GM23248 (cell line): Measurements from ENCODE around the gene PRKX. TPM values are rescaled to one million over a fixed set of nuclear protein-coding genes. Genes with fewer than 3 reads are reported as not detected.
"Not testable (repeated sequence)": the region's sequence is repeated elsewhere in the genome, so short reads cannot be mapped to it uniquely, and the experiment has no call there.

Experiments used
- DNase-seq: peaks from one replicate; pipeline ENCODE4 v3.0.0-alpha.2; 2015
- H2AFZ ChIP-seq: fragments of 200-600 bp; sonication (generic); 2 replicates; pipeline ENCODE4 v1.6.1; 2016; ENCODE audit warnings: antibody characterized with exemption
- H3F3A ChIP-seq: fragments of 200-600 bp; sonication (generic); 2 replicates; pipeline ENCODE4 v1.6.1; 2016; ENCODE audit warnings: mild to moderate bottlenecking, antibody characterized with exemption, mixed run types; ENCODE audit not compliant: insufficient read depth
- H3K27ac ChIP-seq: fragments of 200-600 bp; sonication (generic); 2 replicates; pipeline ENCODE4 v1.5.1; 2016; ENCODE audit warnings: mild to moderate bottlenecking
- H3K27me3 ChIP-seq: fragments of 200-600 bp; sonication (generic); replicated peaks from 2 replicates; pipeline ENCODE4 v1.6.1; 2016; ENCODE audit warnings: mild to moderate bottlenecking; ENCODE audit not compliant: insufficient read depth
- H3K36me3 ChIP-seq: fragments of 200-600 bp; sonication (generic); 2 replicates; pipeline ENCODE4 v1.6.1; 2016; ENCODE audit warnings: low read depth, mild to moderate bottlenecking
- H3K4me1 ChIP-seq: fragments of 200-600 bp; sonication (generic); 2 replicates; pipeline ENCODE4 v1.6.1; 2016; ENCODE audit warnings: mild to moderate bottlenecking; ENCODE audit not compliant: insufficient read depth
- H3K4me2 ChIP-seq: fragments of 200-600 bp; sonication (generic); one replicate; pipeline ENCODE4 v1.6.1; 2016; ENCODE audit warnings: mild to moderate bottlenecking; ENCODE audit not compliant: unreplicated experiment
- H3K4me3 ChIP-seq: fragments of 200-600 bp; sonication (generic); 2 replicates; pipeline ENCODE4 v1.5.1; 2016; ENCODE audit warnings: mild to moderate bottlenecking
- H3K79me2 ChIP-seq: fragments of 200-600 bp; sonication (generic); 2 replicates; pipeline ENCODE4 v1.6.1; 2016; ENCODE audit warnings: mild to moderate bottlenecking; ENCODE audit not compliant: insufficient read depth
- H3K9ac ChIP-seq: fragments of 200-600 bp; sonication (generic); 2 replicates; pipeline ENCODE4 v1.6.1; 2016; ENCODE audit warnings: mild to moderate bottlenecking
- H3K9me2 ChIP-seq: fragments of 200-600 bp; sonication (generic); 2 replicates; pipeline ENCODE4 v1.6.1; 2016; ENCODE audit warnings: mixed run types, mild to moderate bottlenecking, moderate library complexity; ENCODE audit not compliant: insufficient read depth
- H3K9me3 ChIP-seq: fragments of 200-600 bp; sonication (generic); one replicate; pipeline ENCODE4 v1.6.1; 2017; ENCODE audit warnings: low read depth
- H4K20me1 ChIP-seq: fragments of 200-600 bp; sonication (generic); 2 replicates; pipeline ENCODE4 v1.6.0; 2016; ENCODE audit not compliant: insufficient read depth
- EZH2 ChIP-seq: fragments of 200-600 bp; sonication (generic); IDR thresholded peaks from 2 replicates; pipeline ENCODE4 v1.6.1; 2018; ENCODE audit warnings: antibody characterized with exemption, mild to moderate bottlenecking; ENCODE audit not compliant: insufficient read depth, poor library complexity, severe bottlenecking
- EZH2phosphoT487 ChIP-seq: fragments of 200-600 bp; sonication (generic); IDR thresholded peaks from 2 replicates; pipeline ENCODE4 v1.6.1; 2018; ENCODE audit warnings: antibody characterized with exemption, moderate library complexity, mild to moderate bottlenecking, low read depth; ENCODE audit not compliant: insufficient read depth
- WGBS, 2 experiments: methylation state at CpG; one replicate each; pipeline ENCODE4 v1.1.6; 2015 to 2017; ENCODE audit warnings: low lambda C conversion rate in 2 of 2, low coverage in 1 of 2; ENCODE audit errors: missing lambda C conversion rate in 2 of 2; 5-methylcytosine and 5-hydroxymethylcytosine counted together
- in situ Hi-C: fragments of 300-500 bp; cut with MboI; formaldehyde crosslinking; loops from 2 replicates; pipeline ENCODE4 v1.15.0; 2020
- polyA plus RNA-seq: library from polyadenylated mRNA; unstranded; fragments of >200 nt; fragmentation: Nextera tagmentation; extraction: Ambion mirVana; gene quantifications from 2 replicates; pipeline ENCODE4 v1.2.1, GENCODE V29; 2016
- total RNA-seq: library from RNA; depleted of rRNA; stranded (reverse); fragments of >200 nt; shearing (Covaris generic); gene quantifications from 2 replicates; pipeline ENCODE4 v1.2.3, GENCODE V29; 2014

PRKX gene
- total and polyA plus RNA-seq, 2 experiments from 2014 or later, result 1.2 to 10.6 TPM

DNA sequence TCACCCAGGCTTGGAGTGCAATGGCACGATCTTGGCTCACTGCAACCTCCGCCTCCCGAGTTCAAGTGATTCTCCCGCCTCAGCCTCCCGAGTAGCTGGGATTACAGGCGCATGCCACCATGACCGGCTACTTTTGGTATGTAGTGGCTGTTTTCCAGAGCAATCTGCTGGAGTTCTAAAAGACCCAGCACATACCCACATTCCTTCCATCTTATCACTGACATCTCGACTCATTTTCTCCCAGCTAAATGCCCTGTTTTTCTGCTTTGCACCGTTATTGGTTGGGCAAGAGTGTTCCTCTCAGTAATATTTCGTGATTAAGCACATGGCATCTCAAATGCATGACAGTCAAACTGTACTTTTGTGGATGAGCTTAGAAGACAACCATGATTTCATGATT lies 53.7 kb downstream of the PRKX start:
- 80 to 83% methylated on average over 10 of the region's 10 CpGs for WGBS, 2 experiments
- Histone ChIP-seq H3K36me3 (no peaks in the 10 kb centered on the region), H3K9me2 (no peaks in the 10 kb centered on the region), H2AFZ (no peak overlapping the region), H3F3A (no peaks in the 10 kb centered on the region), H3K27ac (no peak overlapping the region), H3K4me3 (no peak overlapping the region), H3K9me3 (no peaks in the 10 kb centered on the region), H3K27me3 (no peaks in the 10 kb centered on the region), H3K79me2 (no peaks in the 10 kb centered on the region), H3K4me1 (no peaks in the 10 kb centered on the region), H3K4me2 (no peak overlapping the region), H3K9ac (no peak overlapping the region), H4K20me1 (no peaks in the 10 kb centered on the region)
- peak; percentile 9 for DNase-seq
- TF ChIP-seq EZH2 (no peak), EZH2phosphoT487 (no peak)
- in situ Hi-C loops, result no loop called here

DNA sequence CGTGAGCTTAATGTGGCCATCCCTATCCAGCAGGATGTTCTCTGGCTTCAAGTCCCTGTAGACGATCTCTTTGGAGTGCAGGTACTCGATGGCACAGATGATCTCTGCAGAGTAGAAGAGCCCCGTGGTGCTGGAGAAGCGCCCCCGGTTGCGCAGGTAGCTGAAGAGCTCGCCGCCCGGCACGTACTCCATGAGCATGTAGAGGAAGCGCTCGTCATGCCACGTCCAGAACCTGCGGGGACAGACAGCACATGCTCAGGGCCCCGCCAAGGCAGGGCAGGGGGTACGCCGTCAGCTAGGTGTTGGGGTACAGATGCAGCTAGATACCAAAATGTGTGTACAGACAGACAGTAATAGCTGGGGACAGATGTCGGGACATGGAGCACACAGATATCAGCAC lies 58.3 kb downstream of the PRKX start:
- Histone ChIP-seq H3K27me3 (no peaks in the 10 kb centered on the region), H3K4me2 (no peak overlapping the region), H3K27ac (no peak overlapping the region), H3K4me1 (no peaks in the 10 kb centered on the region), H3K9ac (no peak overlapping the region), H4K20me1 (no peaks in the 10 kb centered on the region), H3K36me3 (no peaks in the 10 kb centered on the region), H3K9me2 (no peaks in the 10 kb centered on the region), H3F3A (no peaks in the 10 kb centered on the region), H2AFZ (no peak overlapping the region), H3K9me3 (no peaks in the 10 kb centered on the region), H3K4me3 (no peak overlapping the region), H3K79me2 (no peaks in the 10 kb centered on the region)
- DNase-seq, result no peak
- in situ Hi-C loops, result no loop called here
- TF ChIP-seq EZH2phosphoT487 (no peak), EZH2 (no peak)
- WGBS, 2 experiments, result 63 to 87% methylated on average over 4 to 19 of the region's 19 CpGs

DNA sequence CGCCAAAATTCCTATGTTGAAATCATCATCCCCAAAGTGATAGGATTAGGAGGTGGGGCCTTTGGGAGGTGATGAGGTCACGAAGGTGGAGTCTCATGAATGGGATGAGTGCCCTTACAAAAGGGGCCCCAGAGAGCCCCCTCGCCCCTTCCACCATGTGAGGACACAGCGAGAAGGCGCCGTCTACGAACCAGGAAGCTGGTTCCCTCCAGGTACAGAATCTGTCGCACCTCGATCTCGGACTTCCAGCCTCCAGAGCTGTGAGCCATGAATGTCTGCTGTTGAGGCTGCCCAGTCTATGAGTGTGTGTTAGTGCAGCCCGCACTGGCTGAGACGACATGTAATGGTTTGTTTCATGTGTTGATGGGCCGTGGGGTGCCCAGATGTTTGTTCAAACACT lies 60.3 kb downstream of the PRKX start:
- H3K79me2 ChIP-seq, result no peaks in the 10 kb centered on the region
- no peaks in the 10 kb centered on the region for H3F3A ChIP-seq
- no peaks in the 10 kb centered on the region for H4K20me1 ChIP-seq
- TF ChIP-seq EZH2phosphoT487 (no peak), EZH2 (no peak)
- no peak overlapping the region for H3K27ac ChIP-seq
- no peaks in the 10 kb centered on the region for H3K27me3 ChIP-seq
- H3K9me3 ChIP-seq, result no peaks in the 10 kb centered on the region
- H3K4me3 ChIP-seq, result no peak overlapping the region
- DNase-seq, result no peak
- no peaks in the 10 kb centered on the region for H3K36me3 ChIP-seq
- no peak overlapping the region for H3K9ac ChIP-seq
- in situ Hi-C loops, result no loop called here
- H3K4me1 ChIP-seq, result no peaks in the 10 kb centered on the region
- 84 to 90% methylated on average over 9 to 11 of the region's 13 CpGs for WGBS, 2 experiments
- no peak overlapping the region for H3K4me2 ChIP-seq
- H3K9me2 ChIP-seq, result no peaks in the 10 kb centered on the region
- H2AFZ ChIP-seq, result no peak overlapping the region

DNA sequence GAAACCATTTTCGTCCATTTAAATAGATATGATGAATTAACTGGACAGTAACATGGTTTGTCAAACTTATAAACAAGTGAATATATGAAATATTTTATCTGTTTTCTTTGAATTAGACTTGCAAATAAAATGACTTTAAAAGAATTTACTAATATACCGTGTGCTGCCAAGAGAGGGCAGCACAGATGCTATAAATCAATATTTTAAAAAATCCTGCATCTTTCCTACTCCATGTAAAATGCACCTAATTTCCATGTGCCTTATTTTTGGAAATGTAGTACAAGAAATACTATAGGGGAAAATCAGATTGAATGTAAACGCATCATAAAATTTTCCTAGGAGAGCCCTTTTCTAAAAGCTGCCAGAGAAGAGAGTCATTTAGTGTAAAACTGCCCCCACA lies 62.2 kb downstream of the PRKX start:
- H3K4me2 ChIP-seq, result no peak overlapping the region
- no peaks in the 10 kb centered on the region for H3K9me2 ChIP-seq
- H3K36me3 ChIP-seq, result no peaks in the 10 kb centered on the region
- no peaks in the 10 kb centered on the region for H3K79me2 ChIP-seq
- in situ Hi-C loops, result no loop called here
- WGBS, 2 experiments, result 4% methylated on average over 3 of the region's 3 CpGs
- no peak overlapping the region for H3K4me3 ChIP-seq
- no peaks in the 10 kb centered on the region for H3K27me3 ChIP-seq
- H3K9me3 ChIP-seq, result no peaks in the 10 kb centered on the region
- H3K9ac ChIP-seq, result no peak overlapping the region
- no peaks in the 10 kb centered on the region for H3F3A ChIP-seq
- no peaks in the 10 kb centered on the region for H4K20me1 ChIP-seq
- H3K4me1 ChIP-seq, result no peaks in the 10 kb centered on the region
- no peak overlapping the region for H3K27ac ChIP-seq
- DNase-seq, result peak; percentile 43
- H2AFZ ChIP-seq, result no peak overlapping the region
- TF ChIP-seq EZH2phosphoT487 (no peak), EZH2 (no peak)

DNA sequence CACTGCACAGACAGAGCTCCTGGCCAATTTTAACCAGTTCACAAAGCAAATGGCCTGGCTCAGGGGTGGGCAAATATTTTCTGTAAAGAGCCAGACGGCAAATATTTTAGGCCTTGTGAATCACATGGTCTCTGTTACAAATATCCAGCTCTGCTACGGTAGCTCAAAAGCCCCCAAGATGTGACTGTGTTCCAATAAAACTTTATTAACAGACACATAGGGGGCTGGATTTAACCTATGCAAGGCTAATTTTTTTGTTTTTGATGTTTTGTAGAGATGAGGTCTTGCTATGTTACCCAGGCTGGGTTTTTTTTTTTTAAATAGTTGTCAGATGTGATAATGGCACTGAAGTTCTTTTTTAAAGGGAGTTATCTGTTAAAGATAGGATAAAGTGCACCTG lies 65.4 kb downstream of the PRKX start:
- TF ChIP-seq EZH2phosphoT487, result no peak
- TF ChIP-seq EZH2, result no peak
- H3K36me3 ChIP-seq, result no peaks in the 10 kb centered on the region
- H3K27ac ChIP-seq, result no peak overlapping the region
- no peak overlapping the region for H2AFZ ChIP-seq
- H3K9ac ChIP-seq, result no peak overlapping the region
- H3K9me2 ChIP-seq, result no peaks in the 10 kb centered on the region
- in situ Hi-C loops, result loop anchor here (25.0 kb wide), 1 partner anchor 311 kb away; the partner anchor contains the start of gene MXRA5
- no peaks in the 10 kb centered on the region for H4K20me1 ChIP-seq
- H3K4me1 ChIP-seq, result no peaks in the 10 kb centered on the region
- DNase-seq, result no peak
- H3K4me3 ChIP-seq, result no peak overlapping the region
- WGBS, 2 experiments, result 92 to 100% methylated on average over 2 of the region's 2 CpGs
- no peak overlapping the region for H3K4me2 ChIP-seq
- no peaks in the 10 kb centered on the region for H3K79me2 ChIP-seq
- H3K9me3 ChIP-seq, result no peaks in the 10 kb centered on the region
- no peaks in the 10 kb centered on the region for H3K27me3 ChIP-seq
- H3F3A ChIP-seq, result no peaks in the 10 kb centered on the region

DNA sequence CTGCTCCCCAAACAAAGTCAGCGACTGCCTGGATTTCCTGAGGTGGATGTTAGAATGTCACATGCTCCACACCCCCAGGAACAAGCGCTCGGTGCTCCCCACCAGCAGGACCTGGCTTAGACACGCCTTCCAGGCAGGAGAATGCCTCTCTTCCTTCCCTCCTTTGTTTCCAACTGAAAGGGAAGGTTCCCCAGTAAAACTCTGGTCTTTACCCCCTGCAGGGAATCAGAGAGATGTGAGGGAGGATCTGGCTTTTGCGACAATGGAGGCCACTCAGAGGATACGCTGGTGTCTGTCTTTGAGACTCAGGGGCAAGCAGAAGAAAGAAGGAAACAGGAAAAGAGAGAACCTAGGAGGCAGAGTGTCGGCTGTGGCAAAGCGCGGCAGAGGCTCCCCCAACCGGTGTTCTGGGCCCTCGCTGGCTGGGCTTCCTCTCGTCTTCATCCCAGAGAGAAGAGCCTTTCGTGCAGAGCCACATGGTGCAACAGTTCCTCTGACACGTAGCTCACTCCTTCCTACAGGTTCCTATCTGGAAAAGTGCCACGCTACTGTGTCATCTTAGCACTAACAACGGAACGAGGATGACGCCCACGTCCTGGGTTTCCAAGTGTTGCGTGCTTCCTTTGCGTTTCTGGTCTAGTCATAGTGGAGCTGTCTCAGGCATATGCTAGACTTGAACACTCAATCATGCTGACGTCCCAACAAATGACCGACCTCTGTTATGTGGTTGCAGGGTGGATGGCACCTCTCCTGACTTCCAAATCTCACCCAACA lies 73.4 kb downstream of the PRKX start:
- H3K27me3 ChIP-seq, H3F3A ChIP-seq, H3K9me3 ChIP-seq, H3K79me2 ChIP-seq, H2AFZ ChIP-seq, H3K27ac ChIP-seq, H3K4me1 ChIP-seq, H3K9me2 ChIP-seq, H3K9ac ChIP-seq, H4K20me1 ChIP-seq, H3K36me3 ChIP-seq, DNase-seq, H3K4me3 ChIP-seq, H3K4me2 ChIP-seq: not testable (repeated sequence)
- in situ Hi-C loops, result loop anchor here (25.0 kb wide), 1 partner anchor 303 kb away; the partner anchor contains the start of gene MXRA5
- WGBS, 2 experiments, result 80 to 87% methylated on average over 7 to 23 of the region's 23 CpGs
